ENCODE results near the gene ALPK1. TPM values are rescaled to one million over a fixed set of nuclear protein-coding genes. Genes with fewer than 3 reads are reported as not detected.

ALPK1 gene
- total and polyA plus RNA-seq, 4 experiments from 2014 or later: 3.9 to 18.6 (median 10.2) TPM

DNA sequence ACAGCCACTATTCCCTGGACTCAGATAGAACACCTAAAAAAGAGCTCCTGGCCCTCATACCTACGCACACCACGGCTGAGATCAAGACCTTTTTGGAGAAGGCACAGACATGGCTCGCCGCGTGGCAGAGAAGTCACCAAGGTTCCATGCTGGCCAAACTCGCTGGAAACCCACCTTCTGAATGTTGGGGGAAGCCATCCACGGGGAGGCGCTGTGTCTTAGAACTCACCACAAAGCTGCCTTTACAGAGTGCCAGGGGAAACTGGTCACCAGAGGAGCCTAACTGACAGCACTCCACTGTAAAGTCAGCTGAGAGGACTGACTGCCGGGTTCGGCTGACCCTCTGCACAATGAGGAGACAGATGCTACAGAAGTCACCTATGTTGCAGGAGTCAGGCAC, 120.9 kb downstream of the ALPK1 start:
- Histone ChIP-seq H3K4me3 (ENCODE audit: low read length in 2 of 2) (no peak overlapping the region), H3K9me3 (ENCODE audit: control insufficient read depth in 1 of 2, low read length in 2 of 2) (no peaks in the 10 kb centered on the region), H3K27ac (ENCODE audit: low read depth, low read length) (no peak overlapping the region), H3K27me3 (ENCODE audit: insufficient read depth, low read length) (no peaks in the 10 kb centered on the region), H3K4me1 (ENCODE audit: insufficient read depth, low read length) (no peaks in the 10 kb centered on the region), H3K36me3 (ENCODE audit: insufficient read depth, low read length) (no peaks in the 10 kb centered on the region)
- Mint-ChIP-seq H3K36me3 (peaks cover 16 to 42% of the 10 kb centered on the region in 2 donors), H3K27me3 (no peaks in the 10 kb centered on the region), H3K27ac (no peak overlapping the region), H3K4me1 (no peaks in the 10 kb centered on the region), H3K4me3 (no peak overlapping the region), H3K9me3 (peaks cover 0 to 7% (median 2%) of the 10 kb centered on the region in 8 donors)
- intact Hi-C loops (cut with micrococcal nuclease): no loop called here
- POLR2A ChIA-PET (ENCODE audit: partially characterized antibody): no interaction called here
- no peak for DNase-seq
- CTCF ChIA-PET (ENCODE audit: partially characterized antibody): no interaction called here

DNA sequence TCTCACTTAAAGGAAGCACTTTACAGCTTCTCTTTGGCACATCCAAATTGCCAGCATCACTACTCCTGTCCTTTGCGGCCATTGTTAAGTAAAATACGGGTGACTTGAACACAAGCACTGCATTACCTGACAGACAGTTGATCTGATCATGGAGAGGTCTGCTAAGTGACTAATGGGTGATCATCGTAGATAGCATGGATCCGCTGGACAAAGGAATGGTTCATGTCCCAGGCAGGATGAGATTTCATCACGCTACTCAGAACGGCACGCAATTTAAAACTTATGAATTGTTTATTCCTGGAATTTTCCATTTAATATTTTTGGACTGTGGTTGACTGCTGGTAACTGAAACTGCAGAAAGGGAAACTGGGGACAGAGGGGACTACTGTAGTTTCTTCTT, 124.7 kb downstream of the ALPK1 start:
- POLR2A ChIA-PET (ENCODE audit: partially characterized antibody): no interaction called here
- Histone ChIP-seq H3K4me1 (ENCODE audit: insufficient read depth, low read length) (no peaks in the 10 kb centered on the region), H3K27ac (ENCODE audit: low read depth, low read length) (no peak overlapping the region), H3K36me3 (ENCODE audit: insufficient read depth, low read length) (no peaks in the 10 kb centered on the region), H3K4me3 (ENCODE audit: low read length in 2 of 2) (no peak overlapping the region), H3K27me3 (ENCODE audit: insufficient read depth, low read length) (no peaks in the 10 kb centered on the region), H3K9me3 (ENCODE audit: control insufficient read depth in 1 of 2, low read length in 2 of 2) (no peaks in the 10 kb centered on the region)
- H3K27me3 Mint-ChIP-seq: no peaks in the 10 kb centered on the region
- intact Hi-C loops (cut with micrococcal nuclease): no loop called here
- peaks cover 18 to 36% of the 10 kb centered on the region in 2 donors for H3K36me3 Mint-ChIP-seq
- H3K4me3 Mint-ChIP-seq: no peak overlapping the region
- CTCF ChIA-PET (ENCODE audit: partially characterized antibody): no interaction called here
- no peaks in the 10 kb centered on the region for H3K4me1 Mint-ChIP-seq
- no peak for DNase-seq
- H3K9me3 Mint-ChIP-seq: peaks cover 0 to 1% (median 0%) of the 10 kb centered on the region in 8 donors
- no peak overlapping the region for H3K27ac Mint-ChIP-seq

DNA sequence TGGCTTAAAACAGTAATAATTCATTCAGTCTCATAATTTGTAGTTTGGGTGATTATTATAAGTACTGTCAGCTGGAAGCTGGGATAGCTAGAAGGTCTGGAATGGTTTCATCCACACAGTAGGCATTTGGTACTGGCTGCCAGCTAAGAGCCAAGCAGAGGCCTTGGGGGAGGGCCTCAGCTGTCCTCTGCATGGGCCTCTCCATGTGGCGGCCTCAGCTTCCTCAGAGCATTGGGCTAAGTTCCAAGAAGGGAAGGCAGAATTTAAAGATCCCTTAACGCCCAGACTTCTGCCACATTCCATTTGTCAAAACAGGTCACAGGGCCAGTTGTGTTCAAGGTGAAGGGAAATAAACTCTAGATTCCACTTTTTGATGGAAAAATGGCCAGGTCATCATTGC, 125.5 kb downstream of the ALPK1 start:
- DNase-seq: no peak

DNA sequence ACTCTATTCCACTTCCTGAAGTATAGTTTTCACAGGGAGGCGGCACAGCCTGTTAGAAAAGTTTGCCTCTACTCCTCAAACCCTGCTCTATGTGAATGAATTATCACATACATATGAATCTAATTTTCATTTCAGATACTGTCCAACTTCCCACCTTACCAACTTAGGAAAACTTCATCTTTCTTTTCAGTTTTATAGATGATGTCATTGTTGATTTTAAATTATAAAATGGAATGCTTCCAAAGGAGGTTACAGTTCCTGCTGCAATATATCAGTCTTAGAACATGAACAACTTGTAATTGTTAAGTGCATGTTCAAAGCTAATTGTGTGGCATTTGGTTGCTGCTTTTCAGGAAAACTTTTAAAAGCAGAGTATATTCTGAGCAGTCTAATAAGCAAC, 126.4 kb downstream of the ALPK1 start:
- DNase-seq: no peak
- H3K4me3 Mint-ChIP-seq: no peak overlapping the region
- POLR2A ChIA-PET (ENCODE audit: partially characterized antibody): no interaction called here
- H3K27me3 Mint-ChIP-seq: no peaks in the 10 kb centered on the region
- no peaks in the 10 kb centered on the region for H3K4me1 Mint-ChIP-seq
- Histone ChIP-seq H3K27ac (ENCODE audit: low read depth, low read length) (no peak overlapping the region), H3K4me3 (ENCODE audit: low read length in 2 of 2) (no peak overlapping the region), H3K27me3 (ENCODE audit: insufficient read depth, low read length) (no peaks in the 10 kb centered on the region), H3K36me3 (ENCODE audit: insufficient read depth, low read length) (no peaks in the 10 kb centered on the region), H3K9me3 (ENCODE audit: control insufficient read depth in 1 of 2, low read length in 2 of 2) (no peaks in the 10 kb centered on the region), H3K4me1 (ENCODE audit: insufficient read depth, low read length) (no peaks in the 10 kb centered on the region)
- no peaks in the 10 kb centered on the region for H3K9me3 Mint-ChIP-seq
- peaks cover 27 to 48% of the 10 kb centered on the region in 2 donors for H3K36me3 Mint-ChIP-seq
- CTCF ChIA-PET (ENCODE audit: partially characterized antibody): interaction anchor here (1.0 kb wide), 1 partner anchor 31 kb away, joined by 3 read pairs; no protein-coding TSS in a partner anchor
- intact Hi-C loops (cut with micrococcal nuclease): no loop called here
- no peak overlapping the region for H3K27ac Mint-ChIP-seq

More for the DNA sequence above, 125.5 kb downstream of the ALPK1 start:
- Histone ChIP-seq H3K4me1 (ENCODE audit: insufficient read depth, low read length) (no peaks in the 10 kb centered on the region), H3K9me3 (ENCODE audit: control insufficient read depth in 1 of 2, low read length in 2 of 2) (no peaks in the 10 kb centered on the region), H3K27me3 (ENCODE audit: insufficient read depth, low read length) (no peaks in the 10 kb centered on the region), H3K27ac (ENCODE audit: low read depth, low read length) (no peak overlapping the region), H3K36me3 (ENCODE audit: insufficient read depth, low read length) (no peaks in the 10 kb centered on the region), H3K4me3 (ENCODE audit: low read length in 2 of 2) (no peak overlapping the region)
- no peak overlapping the region for H3K27ac Mint-ChIP-seq
- ChIA-PET CTCF (ENCODE audit: partially characterized antibody) (no interaction called here), POLR2A (ENCODE audit: partially characterized antibody) (no interaction called here)
- intact Hi-C loops (cut with micrococcal nuclease): no loop called here
- no peaks in the 10 kb centered on the region for H3K4me1 Mint-ChIP-seq
- no peak overlapping the region for H3K4me3 Mint-ChIP-seq
- peaks cover 22 to 42% of the 10 kb centered on the region in 2 donors for H3K36me3 Mint-ChIP-seq
- H3K27me3 Mint-ChIP-seq: no peaks in the 10 kb centered on the region
- H3K9me3 Mint-ChIP-seq: no peaks in the 10 kb centered on the region

DNA sequence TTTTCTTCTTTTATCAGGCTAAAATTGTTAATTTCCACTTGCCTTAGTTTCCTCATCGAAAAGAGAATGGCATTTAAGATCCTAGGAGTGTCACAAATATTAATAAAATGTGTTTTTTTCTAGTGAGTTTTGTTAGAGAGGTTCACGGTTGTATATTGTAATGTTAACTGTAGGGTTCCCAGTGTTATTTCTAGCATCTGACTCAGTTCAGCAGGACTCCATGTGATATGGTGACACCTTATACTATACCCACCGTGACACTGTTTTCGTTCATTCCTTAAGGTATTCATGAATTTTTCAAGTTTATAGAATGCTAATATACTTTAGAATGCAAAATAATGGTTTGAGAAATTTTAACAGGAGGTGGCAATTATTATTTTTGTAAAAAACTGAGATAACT, 128.7 kb downstream of the ALPK1 start:
- H3K36me3 ChIP-seq (ENCODE audit: insufficient read depth, low read length): no peaks in the 10 kb centered on the region
- no peaks in the 10 kb centered on the region for H3K9me3 ChIP-seq (ENCODE audit: control insufficient read depth in 1 of 2, low read length in 2 of 2)
- Mint-ChIP-seq H3K9me3 (no peaks in the 10 kb centered on the region), H3K4me3 (no peak overlapping the region), H3K27me3 (no peaks in the 10 kb centered on the region), H3K27ac (no peak overlapping the region), H3K36me3 (peaks cover 36 to 55% of the 10 kb centered on the region in 2 donors), H3K4me1 (no peaks in the 10 kb centered on the region)
- H3K27me3 ChIP-seq (ENCODE audit: insufficient read depth, low read length): no peaks in the 10 kb centered on the region
- no peaks in the 10 kb centered on the region for H3K4me1 ChIP-seq (ENCODE audit: insufficient read depth, low read length)
- DNase-seq: no peak
- CTCF ChIA-PET (ENCODE audit: partially characterized antibody): no interaction called here
- no peak overlapping the region for H3K4me3 ChIP-seq (ENCODE audit: low read length in 2 of 2)
- intact Hi-C loops (cut with micrococcal nuclease): no loop called here
- POLR2A ChIA-PET (ENCODE audit: partially characterized antibody): no interaction called here
- no peak overlapping the region for H3K27ac ChIP-seq (ENCODE audit: low read depth, low read length)

DNA sequence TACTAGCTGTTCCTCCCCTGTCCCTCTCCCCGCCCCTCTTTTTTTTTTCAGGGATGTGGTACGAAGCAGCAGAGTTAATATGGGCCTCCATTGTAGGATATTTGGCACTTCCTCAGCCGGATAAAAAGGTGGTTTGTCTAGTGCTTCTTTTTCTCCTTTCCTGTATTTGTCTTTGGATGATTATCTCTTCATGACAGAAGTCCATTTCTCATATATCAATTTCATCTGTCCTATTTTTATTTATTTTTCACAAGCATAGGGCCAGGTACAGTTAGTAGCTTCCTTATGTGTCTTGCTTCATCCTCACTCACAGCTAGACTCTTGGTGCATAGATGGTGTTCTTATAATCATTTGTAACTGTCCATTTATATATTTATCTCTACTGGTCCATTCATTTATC, 129.2 kb downstream of the ALPK1 start:
- no peak for DNase-seq
- CTCF ChIA-PET (ENCODE audit: partially characterized antibody): no interaction called here
- H3K4me1 ChIP-seq (ENCODE audit: insufficient read depth, low read length): no peaks in the 10 kb centered on the region
- H3K4me3 Mint-ChIP-seq: no peak overlapping the region
- peak overlapping the region in 1 of 7 donors; percentile 11 for H3K27ac Mint-ChIP-seq
- no peak overlapping the region for H3K4me3 ChIP-seq (ENCODE audit: low read length in 2 of 2)
- intact Hi-C loops (cut with micrococcal nuclease): no loop called here
- peaks cover 37 to 57% of the 10 kb centered on the region in 2 donors for H3K36me3 Mint-ChIP-seq
- H3K4me1 Mint-ChIP-seq: no peaks in the 10 kb centered on the region
- H3K36me3 ChIP-seq (ENCODE audit: insufficient read depth, low read length): no peaks in the 10 kb centered on the region
- H3K9me3 Mint-ChIP-seq: no peaks in the 10 kb centered on the region
- no peaks in the 10 kb centered on the region for H3K27me3 ChIP-seq (ENCODE audit: insufficient read depth, low read length)
- no peaks in the 10 kb centered on the region for H3K9me3 ChIP-seq (ENCODE audit: control insufficient read depth in 1 of 2, low read length in 2 of 2)
- H3K27ac ChIP-seq (ENCODE audit: low read depth, low read length): no peak overlapping the region
- no peaks in the 10 kb centered on the region for H3K27me3 Mint-ChIP-seq
- POLR2A ChIA-PET (ENCODE audit: partially characterized antibody): no interaction called here

DNA sequence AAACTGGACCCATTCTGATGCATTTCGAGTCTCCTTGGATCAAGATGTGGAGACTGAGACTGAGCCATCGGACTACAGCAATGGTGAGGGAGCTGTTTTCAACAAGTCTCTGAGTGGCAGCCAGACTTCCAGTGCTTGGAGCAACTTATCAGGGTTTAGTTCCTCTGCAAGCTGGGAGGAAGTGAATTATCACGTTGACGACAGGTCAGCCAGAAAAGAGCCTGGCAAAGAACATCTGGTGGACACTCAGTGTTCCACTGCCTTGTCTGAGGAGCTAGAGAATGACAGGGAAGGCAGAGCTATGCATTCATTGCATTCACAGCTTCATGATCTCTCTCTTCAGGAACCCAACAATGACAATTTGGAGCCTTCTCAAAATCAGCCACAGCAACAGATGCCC, 134.0 kb downstream of the ALPK1 start:
- H3K36me3 Mint-ChIP-seq: peaks cover 29 to 50% of the 10 kb centered on the region in 2 donors
- CTCF ChIA-PET (ENCODE audit: partially characterized antibody): no interaction called here
- POLR2A ChIA-PET (ENCODE audit: partially characterized antibody): no interaction called here

DNA sequence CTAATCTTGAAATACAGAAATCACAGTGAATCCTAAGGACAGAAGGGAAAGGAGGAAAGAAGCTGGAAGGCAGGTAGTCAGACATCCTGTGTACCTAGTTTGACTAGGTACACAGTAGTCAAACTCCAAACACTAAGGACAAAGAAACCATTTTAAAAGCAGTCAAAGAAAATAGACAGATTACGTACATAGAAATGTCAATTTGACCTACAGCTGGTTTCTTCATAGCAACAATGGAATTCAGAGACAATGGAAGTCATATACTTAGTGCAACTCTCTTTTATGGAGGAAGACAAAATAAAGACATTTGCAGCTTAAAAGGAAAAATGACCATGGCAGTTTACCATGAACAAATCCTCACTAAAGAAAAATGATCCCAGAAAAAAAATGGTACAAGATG, 139.8 kb downstream of the ALPK1 start:
- ChIA-PET CTCF (ENCODE audit: partially characterized antibody) (no interaction called here), POLR2A (ENCODE audit: partially characterized antibody) (no interaction called here)
- H3K27ac Mint-ChIP-seq: no peak overlapping the region
- Histone ChIP-seq H3K9me3 (ENCODE audit: control insufficient read depth in 1 of 2, low read length in 2 of 2) (no peaks in the 10 kb centered on the region), H3K4me3 (ENCODE audit: low read length in 2 of 2) (no peak overlapping the region), H3K36me3 (ENCODE audit: insufficient read depth, low read length) (no peaks in the 10 kb centered on the region), H3K27ac (ENCODE audit: low read depth, low read length) (no peak overlapping the region), H3K27me3 (ENCODE audit: insufficient read depth, low read length) (no peaks in the 10 kb centered on the region), H3K4me1 (ENCODE audit: insufficient read depth, low read length) (no peaks in the 10 kb centered on the region)
- H3K36me3 Mint-ChIP-seq: peaks cover 43 to 55% of the 10 kb centered on the region in 2 donors
- DNase-seq: no peak
- intact Hi-C loops (cut with micrococcal nuclease): no loop called here
- no peaks in the 10 kb centered on the region for H3K27me3 Mint-ChIP-seq
- H3K4me1 Mint-ChIP-seq: no peaks in the 10 kb centered on the region
- peaks cover 0 to 3% (median 0%) of the 10 kb centered on the region in 8 donors for H3K9me3 Mint-ChIP-seq
- H3K4me3 Mint-ChIP-seq: no peak overlapping the region

More for the DNA sequence above, 134.0 kb downstream of the ALPK1 start:
- intact Hi-C loops (cut with micrococcal nuclease): no loop called here
- Histone ChIP-seq H3K9me3 (ENCODE audit: control insufficient read depth in 1 of 2, low read length in 2 of 2) (no peaks in the 10 kb centered on the region), H3K27me3 (ENCODE audit: insufficient read depth, low read length) (no peaks in the 10 kb centered on the region), H3K36me3 (ENCODE audit: insufficient read depth, low read length) (no peaks in the 10 kb centered on the region), H3K4me3 (ENCODE audit: low read length in 2 of 2) (no peak overlapping the region), H3K27ac (ENCODE audit: low read depth, low read length) (no peak overlapping the region), H3K4me1 (ENCODE audit: insufficient read depth, low read length) (no peaks in the 10 kb centered on the region)
- Mint-ChIP-seq H3K27ac (no peak overlapping the region), H3K4me1 (no peaks in the 10 kb centered on the region), H3K27me3 (no peaks in the 10 kb centered on the region), H3K9me3 (no peaks in the 10 kb centered on the region), H3K4me3 (no peak overlapping the region)
- no peak for DNase-seq
